Neural cell (in vitro differentiated cells): Measurements from ENCODE around the gene SUSD2. TPM values are rescaled to one million over a fixed set of nuclear protein-coding genes. Genes with fewer than 3 reads are reported as not detected.

Experiments used
- H2AFZ ChIP-seq: fragments of 200-600, 300-800 bp; sonication (generic), shearing (Covaris generic); 2 replicates; pipeline ENCODE4 v1.6.0; 2014; ENCODE audit warnings: low read depth, mild to moderate bottlenecking, antibody characterized with exemption, low read length, moderate library complexity
- H3F3A ChIP-seq: fragments of 200-600 bp; shearing (Covaris generic); 2 replicates; pipeline ENCODE4 v1.6.1; 2016; ENCODE audit warnings: mild to moderate bottlenecking, moderate library complexity, mixed read lengths, antibody characterized with exemption, low read length; ENCODE audit not compliant: insufficient read depth, poor library complexity, severe bottlenecking
- H3K27ac ChIP-seq: fragments of 200-600, 300-800 bp; sonication (generic), shearing (Covaris generic); 2 replicates; pipeline ENCODE4 v1.5.1; 2014; ENCODE audit warnings: mild to moderate bottlenecking, low read length, moderate library complexity
- H3K27me3 ChIP-seq: fragments of 300-800, 200-600 bp; sonication (generic), shearing (Covaris generic); 2 replicates; pipeline ENCODE4 v1.6.0; 2014; ENCODE audit warnings: mild to moderate bottlenecking, low read depth, low read length, moderate library complexity; ENCODE audit not compliant: insufficient read depth
- H3K36me3 ChIP-seq: fragments of 300-800, 200-600 bp; sonication (generic), shearing (Covaris generic); 2 replicates; pipeline ENCODE4 v1.5.1; 2014; ENCODE audit warnings: mild to moderate bottlenecking, antibody characterized with exemption, low read length, moderate library complexity; ENCODE audit not compliant: insufficient read depth
- H3K4me2 ChIP-seq: fragments of 300-800, 200-600 bp; sonication (generic), shearing (Covaris generic); 2 replicates; pipeline ENCODE4 v1.6.0; 2014; ENCODE audit warnings: mild to moderate bottlenecking, low read length
- H3K4me3 ChIP-seq: fragments of 300-800, 200-600 bp; sonication (generic), shearing (Covaris generic); 2 replicates; pipeline ENCODE4 v1.5.1; 2014; ENCODE audit warnings: mild to moderate bottlenecking, low read length, moderate library complexity
- H3K79me2 ChIP-seq: fragments of 200-600 bp; shearing (Covaris generic); replicated peaks from 2 replicates; pipeline ENCODE4 v1.6.0; 2014; ENCODE audit warnings: mild to moderate bottlenecking, low read length, moderate library complexity; ENCODE audit not compliant: insufficient read depth
- H3K9ac ChIP-seq: fragments of 300-800, 200-600 bp; sonication (generic), shearing (Covaris generic); 2 replicates; pipeline ENCODE4 v1.6.1; 2016; ENCODE audit warnings: mild to moderate bottlenecking, low read length, mixed read lengths
- H3K9me2 ChIP-seq: fragments of 200-600 bp; shearing (Covaris generic); 2 replicates; pipeline ENCODE4 v1.6.1; 2016; ENCODE audit warnings: mild to moderate bottlenecking, low read length, mixed read lengths; ENCODE audit not compliant: insufficient read depth
- H3K9me3 ChIP-seq: fragments of 200-600, 300-800 bp; sonication (generic), shearing (Covaris generic); 2 replicates; pipeline ENCODE4 v1.6.1; 2016; ENCODE audit warnings: mild to moderate bottlenecking, mixed run types, low read length, moderate library complexity, mixed read lengths
- H4K20me1 ChIP-seq: fragments of 200-600 bp; shearing (Covaris generic); 2 replicates; pipeline ENCODE4 v1.6.1; 2016; ENCODE audit warnings: mild to moderate bottlenecking, mixed run types; ENCODE audit not compliant: insufficient read depth
- EP300 ChIP-seq: fragments of 450-650 bp; conservative IDR thresholded peaks from 2 replicates; pipeline ENCODE4 v1.6.1; 2014; ENCODE audit warnings: antibody characterized with exemption, mild to moderate bottlenecking, moderate library complexity; ENCODE audit not compliant: poor library complexity, severe bottlenecking
- EZH2 ChIP-seq: fragments of 200-600, 300-800 bp; shearing (Covaris generic), sonication (generic); IDR thresholded peaks from 2 replicates; pipeline ENCODE4 v1.6.1; 2014; ENCODE audit warnings: antibody characterized with exemption, low read length, borderline replicate concordance, mild to moderate bottlenecking; ENCODE audit not compliant: insufficient read depth, poor library complexity, severe bottlenecking
- MXI1 ChIP-seq: fragments of 450-650 bp; conservative IDR thresholded peaks from 2 replicates; pipeline ENCODE4 v1.6.1; 2014; ENCODE audit warnings: antibody characterized with exemption, mild to moderate bottlenecking; ENCODE audit not compliant: poor library complexity, severe bottlenecking
- POLR2AphosphoS5 ChIP-seq: IDR thresholded peaks from 2 replicates; pipeline ENCODE4 v1.6.1; 2012
- RAD21 ChIP-seq: fragments of 450-650 bp; conservative IDR thresholded peaks from 2 replicates; pipeline ENCODE4 v1.6.1; 2014; ENCODE audit warnings: antibody characterized with exemption, mild to moderate bottlenecking, moderate library complexity
- SMC3 ChIP-seq: fragments of 450-650 bp; conservative IDR thresholded peaks from 2 replicates; pipeline ENCODE4 v1.6.1; 2014; ENCODE audit warnings: antibody characterized with exemption, mild to moderate bottlenecking, moderate library complexity; ENCODE audit not compliant: poor library complexity
- TAF1 ChIP-seq: IDR thresholded peaks from 2 replicates; pipeline ENCODE4 v1.6.1; 2012; ENCODE audit warnings: low read depth
- polyA plus RNA-seq: library from polyadenylated mRNA; depleted of rRNA; stranded (reverse); fragments of >200 nt; gene quantifications from 2 replicates; pipeline ENCODE4 v1.2.3, GENCODE V29; 2014
- TF ChIP-seq, protein P1 (sequence below): IDR thresholded peaks from 2 replicates; pipeline ENCODE4 v1.6.1; 2012; ENCODE audit warnings: borderline replicate concordance
- TF ChIP-seq, protein P2 (sequence below): fragments of 450-650 bp; IDR thresholded peaks from 2 replicates; pipeline ENCODE4 v1.5.1; 2014; ENCODE audit warnings: antibody characterized with exemption, mild to moderate bottlenecking, moderate library complexity; ENCODE audit not compliant: poor library complexity, severe bottlenecking

SUSD2 gene
- polyA plus RNA-seq, 1 donor from 2014 or later = 0.20 TPM

DNA sequence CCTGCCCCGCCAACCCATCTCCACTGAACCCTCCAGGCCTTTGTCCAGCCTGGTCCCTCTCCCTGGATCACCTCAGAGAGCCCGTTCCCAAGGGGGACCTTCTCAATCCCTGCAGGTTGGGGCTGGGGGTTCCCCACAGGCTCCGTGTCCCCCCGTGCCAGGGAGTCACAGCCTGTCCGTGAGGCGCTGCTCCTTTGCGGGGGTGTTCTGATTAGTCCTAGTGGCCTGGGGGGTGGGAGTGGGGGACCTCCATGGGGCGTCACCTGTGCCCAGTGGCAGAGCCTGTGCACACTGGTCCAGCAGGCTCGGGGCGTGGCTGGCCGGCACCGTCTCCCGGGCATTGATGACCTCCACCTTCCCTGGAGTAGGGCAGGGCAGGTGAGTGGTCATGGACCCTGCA, 51.9 kb downstream of the SUSD2 start:
- Histone ChIP-seq H3K9me3 (no peaks in the 10 kb centered on the region), H3K27ac (no peak overlapping the region), H3K9ac (no peak overlapping the region), H4K20me1 (no peaks in the 10 kb centered on the region), H3K4me2 (no peak overlapping the region), H3K36me3 (no peaks in the 10 kb centered on the region), H3K4me3 (no peak overlapping the region), H3K27me3 (no peaks in the 10 kb centered on the region), H3F3A (no peaks in the 10 kb centered on the region), H3K9me2 (no peaks in the 10 kb centered on the region), H2AFZ (no peak overlapping the region), H3K79me2 (no peaks in the 10 kb centered on the region)
- TF ChIP-seq TAF1 (no peak), EP300 (no peak), SMC3 (no peak), MXI1 (no peak)
- TF ChIP-seq, protein P1, sequence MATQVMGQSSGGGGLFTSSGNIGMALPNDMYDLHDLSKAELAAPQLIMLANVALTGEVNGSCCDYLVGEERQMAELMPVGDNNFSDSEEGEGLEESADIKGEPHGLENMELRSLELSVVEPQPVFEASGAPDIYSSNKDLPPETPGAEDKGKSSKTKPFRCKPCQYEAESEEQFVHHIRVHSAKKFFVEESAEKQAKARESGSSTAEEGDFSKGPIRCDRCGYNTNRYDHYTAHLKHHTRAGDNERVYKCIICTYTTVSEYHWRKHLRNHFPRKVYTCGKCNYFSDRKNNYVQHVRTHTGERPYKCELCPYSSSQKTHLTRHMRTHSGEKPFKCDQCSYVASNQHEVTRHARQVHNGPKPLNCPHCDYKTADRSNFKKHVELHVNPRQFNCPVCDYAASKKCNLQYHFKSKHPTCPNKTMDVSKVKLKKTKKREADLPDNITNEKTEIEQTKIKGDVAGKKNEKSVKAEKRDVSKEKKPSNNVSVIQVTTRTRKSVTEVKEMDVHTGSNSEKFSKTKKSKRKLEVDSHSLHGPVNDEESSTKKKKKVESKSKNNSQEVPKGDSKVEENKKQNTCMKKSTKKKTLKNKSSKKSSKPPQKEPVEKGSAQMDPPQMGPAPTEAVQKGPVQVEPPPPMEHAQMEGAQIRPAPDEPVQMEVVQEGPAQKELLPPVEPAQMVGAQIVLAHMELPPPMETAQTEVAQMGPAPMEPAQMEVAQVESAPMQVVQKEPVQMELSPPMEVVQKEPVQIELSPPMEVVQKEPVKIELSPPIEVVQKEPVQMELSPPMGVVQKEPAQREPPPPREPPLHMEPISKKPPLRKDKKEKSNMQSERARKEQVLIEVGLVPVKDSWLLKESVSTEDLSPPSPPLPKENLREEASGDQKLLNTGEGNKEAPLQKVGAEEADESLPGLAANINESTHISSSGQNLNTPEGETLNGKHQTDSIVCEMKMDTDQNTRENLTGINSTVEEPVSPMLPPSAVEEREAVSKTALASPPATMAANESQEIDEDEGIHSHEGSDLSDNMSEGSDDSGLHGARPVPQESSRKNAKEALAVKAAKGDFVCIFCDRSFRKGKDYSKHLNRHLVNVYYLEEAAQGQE = no peak

DNA sequence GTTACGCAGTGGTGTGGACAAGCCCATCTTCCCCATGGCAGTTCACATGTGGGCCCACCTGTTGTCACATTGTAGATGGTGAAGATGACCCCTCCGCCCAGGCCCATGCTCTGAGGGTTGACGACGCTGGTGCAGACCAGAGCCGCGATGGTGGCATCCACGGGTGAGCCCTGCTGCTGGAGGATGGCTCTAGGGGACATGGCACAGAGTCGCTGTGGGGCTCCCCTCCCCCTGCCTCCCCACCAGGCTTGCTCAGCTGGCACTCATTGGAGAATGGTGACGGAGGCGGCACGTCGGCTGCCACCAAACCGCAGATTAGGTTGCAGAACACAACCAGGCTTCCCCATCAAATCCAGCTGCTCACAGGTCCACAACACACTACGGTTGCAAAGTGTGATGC, 52.5 kb downstream of the SUSD2 start:
- no peaks in the 10 kb centered on the region for H3K9me3 ChIP-seq
- H3K79me2 ChIP-seq = no peaks in the 10 kb centered on the region
- H3K27me3 ChIP-seq = no peaks in the 10 kb centered on the region
- H3K9me2 ChIP-seq = no peaks in the 10 kb centered on the region
- H3K36me3 ChIP-seq = no peaks in the 10 kb centered on the region
- H3K4me3 ChIP-seq = no peak overlapping the region
- H3K4me2 ChIP-seq = no peak overlapping the region
- no peak overlapping the region for H3K27ac ChIP-seq
- no peak overlapping the region for H2AFZ ChIP-seq
- TF ChIP-seq EZH2 = no peak
- TF ChIP-seq, protein P2, sequence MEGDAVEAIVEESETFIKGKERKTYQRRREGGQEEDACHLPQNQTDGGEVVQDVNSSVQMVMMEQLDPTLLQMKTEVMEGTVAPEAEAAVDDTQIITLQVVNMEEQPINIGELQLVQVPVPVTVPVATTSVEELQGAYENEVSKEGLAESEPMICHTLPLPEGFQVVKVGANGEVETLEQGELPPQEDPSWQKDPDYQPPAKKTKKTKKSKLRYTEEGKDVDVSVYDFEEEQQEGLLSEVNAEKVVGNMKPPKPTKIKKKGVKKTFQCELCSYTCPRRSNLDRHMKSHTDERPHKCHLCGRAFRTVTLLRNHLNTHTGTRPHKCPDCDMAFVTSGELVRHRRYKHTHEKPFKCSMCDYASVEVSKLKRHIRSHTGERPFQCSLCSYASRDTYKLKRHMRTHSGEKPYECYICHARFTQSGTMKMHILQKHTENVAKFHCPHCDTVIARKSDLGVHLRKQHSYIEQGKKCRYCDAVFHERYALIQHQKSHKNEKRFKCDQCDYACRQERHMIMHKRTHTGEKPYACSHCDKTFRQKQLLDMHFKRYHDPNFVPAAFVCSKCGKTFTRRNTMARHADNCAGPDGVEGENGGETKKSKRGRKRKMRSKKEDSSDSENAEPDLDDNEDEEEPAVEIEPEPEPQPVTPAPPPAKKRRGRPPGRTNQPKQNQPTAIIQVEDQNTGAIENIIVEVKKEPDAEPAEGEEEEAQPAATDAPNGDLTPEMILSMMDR = no peak
- TF ChIP-seq TAF1 = no peak
- TF ChIP-seq EP300 = no peak
- no peak for TF ChIP-seq POLR2AphosphoS5
- TF ChIP-seq SMC3 = no peak
- TF ChIP-seq, protein P1 = no peak
- TF ChIP-seq MXI1 = no peak
- no peak for TF ChIP-seq RAD21
- no peaks in the 10 kb centered on the region for H4K20me1 ChIP-seq
- H3K9ac ChIP-seq = no peak overlapping the region
- H3F3A ChIP-seq = no peaks in the 10 kb centered on the region
